GM12878 (cell line): ENCODE data around the gene COL18A1. TPM values are rescaled to one million over a fixed set of nuclear protein-coding genes. Genes with fewer than 3 reads are reported as not detected.

Experiments
- ATAC-seq: fragments of 200-7000 bp; cut with Tn5 transposase; 3 replicates; pipeline ENCODE4 v1.9.1; 2020; ENCODE audit warnings: mild to moderate bottlenecking, moderate library complexity
- BruUV-seq: library from RNA; stranded (reverse); fragments of 400-500 nt; replicated peaks from 2 replicates; lab custom pipeline; 2021; lab: Mats Ljungman, UMichigan
- CTCF ChIA-PET: fragments of 300-600 bp; sonication (Branson Sonifier 250); formaldehyde crosslinking; extraction: SDS; loops from one replicate; lab custom pipeline; 2021; ENCODE audit warnings: inconsistent platforms; lab: Yijun Ruan, JAX
- POLR2A ChIA-PET: fragments of 350-600 bp; formaldehyde crosslinking; extraction: SDS; loops from one replicate; lab custom pipeline; 2021; ENCODE audit warnings: inconsistent platforms; lab: Charles Lee
- RAD21 ChIA-PET: fragments of 300-600 bp; sonication (Branson Sonifier 250); formaldehyde crosslinking; loops from one replicate; lab custom pipeline; 2023; ENCODE audit warnings: antibody characterized with exemption; ENCODE audit not compliant: unreplicated experiment; lab: Charles Lee
- SMC1A ChIA-PET: fragments of 300-600 bp; sonication (Branson Sonifier 250); formaldehyde crosslinking; loops from one replicate; lab custom pipeline; 2023; ENCODE audit not compliant: unreplicated experiment, uncharacterized antibody; lab: Charles Lee
- DNase-seq: peaks from one replicate; pipeline ENCODE4 v3.0.0-alpha.2; 2011; ENCODE audit warnings: low read depth, low spot score
- FAIRE-seq: peaks from 3 replicates; lab custom pipeline; 2011; peaks lifted over from hg19 to GRCh38; lab: Jason Lieb, UNC
- H2AFZ ChIP-seq: 2 replicates; pipeline ENCODE4 v1.6.0; 2011; ENCODE audit warnings: low read depth, low read length, control low read depth; ENCODE audit not compliant: control insufficient read depth
- H3K27ac ChIP-seq: 2 replicates; pipeline ENCODE4 v1.5.1; 2011; ENCODE audit warnings: control low read depth; ENCODE audit not compliant: control insufficient read depth, insufficient read depth
- H3K27me3 ChIP-seq, 2 experiments: replicated peaks in 1 of 2; 2 replicates each; pipeline versions ENCODE4 v1.6.0 to v1.6.1; 2011; ENCODE audit warnings: low read length in 1 of 2; ENCODE audit not compliant: control insufficient read depth in 2 of 2, insufficient read depth in 2 of 2
- H3K36me3 ChIP-seq, 2 experiments: 2 replicates each; pipeline ENCODE4 v1.5.1; 2011; ENCODE audit warnings: low read length in 1 of 2; ENCODE audit not compliant: control insufficient read depth in 2 of 2, insufficient read depth in 2 of 2
- H3K4me1 ChIP-seq: 2 replicates; pipeline ENCODE4 v1.6.1; 2011; ENCODE audit warnings: mild to moderate bottlenecking, low read length, moderate library complexity, mixed read lengths; ENCODE audit not compliant: control insufficient read depth, insufficient read depth
- H3K4me2 ChIP-seq: 2 replicates; pipeline ENCODE4 v1.6.0; 2011; ENCODE audit warnings: control low read depth; ENCODE audit not compliant: control insufficient read depth, insufficient read depth
- H3K4me3 ChIP-seq: fragments of 200-600 bp; sonication (generic); 2 replicates; pipeline ENCODE4 v1.5.1; 2016
- H3K79me2 ChIP-seq: 2 replicates; pipeline ENCODE4 v1.6.0; 2011; ENCODE audit warnings: low read length; ENCODE audit not compliant: control insufficient read depth, insufficient read depth
- H3K9ac ChIP-seq: 2 replicates; pipeline ENCODE4 v1.8.0; 2011; ENCODE audit warnings: low read length, control low read depth, mixed read lengths; ENCODE audit not compliant: control insufficient read depth, insufficient read depth
- H3K9me3 ChIP-seq: replicated peaks from 3 replicates; pipeline ENCODE4 v1.5.1; 2011; ENCODE audit warnings: mild to moderate bottlenecking, low read length; ENCODE audit not compliant: control insufficient read depth, insufficient read depth
- H4K20me1 ChIP-seq: 2 replicates; pipeline ENCODE4 v1.6.0; 2011; ENCODE audit not compliant: control insufficient read depth, insufficient read depth
- ATF7 ChIP-seq: fragments of 450-650 bp; IDR thresholded peaks from 2 replicates; pipeline ENCODE4 v1.6.1; 2016; ENCODE audit warnings: low read depth, mild to moderate bottlenecking
- EP300 ChIP-seq, 2 experiments: fragments of 150-350 bp in 1 of 2; IDR thresholded peaks; 2 replicates each; pipeline ENCODE4 v1.6.1; 2011 to 2012; ENCODE audit warnings: low read depth in 2 of 2, low read length in 2 of 2, borderline replicate concordance in 1 of 2, improper control_type of control experiment in 1 of 2, inconsistent platforms in 1 of 2; ENCODE audit not compliant: control insufficient read depth in 1 of 2
- MXI1 ChIP-seq: fragments of 150-350 bp; IDR thresholded peaks from 2 replicates; pipeline ENCODE4 v1.6.1; 2011; ENCODE audit warnings: low read depth, mild to moderate bottlenecking, inconsistent platforms, low read length, improper control_type of control experiment
- NFIC ChIP-seq: IDR thresholded peaks from 2 replicates; pipeline ENCODE4 v1.6.1; 2012; ENCODE audit warnings: low read depth, mild to moderate bottlenecking, inconsistent platforms, low read length, moderate library complexity
- POLR2AphosphoS2 ChIP-seq: IDR thresholded peaks from 2 replicates; pipeline ENCODE4 v1.6.1; 2011; ENCODE audit warnings: low read depth, mild to moderate bottlenecking, low read length, improper control_type of control experiment, moderate library complexity
- RBBP5 ChIP-seq: fragments of 200-600 bp; sonication (generic); conservative IDR thresholded peaks from 2 replicates; pipeline ENCODE4 v1.6.1; 2016
- RUNX3 ChIP-seq: IDR thresholded peaks from 2 replicates; pipeline ENCODE4 v1.6.1; 2012; ENCODE audit warnings: low read length, inconsistent platforms
- SIX5 ChIP-seq: IDR thresholded peaks from 2 replicates; pipeline ENCODE4 v1.6.1; 2011; ENCODE audit warnings: mild to moderate bottlenecking, low read depth, low read length, moderate library complexity; ENCODE audit not compliant: severe bottlenecking
- SMAD1 ChIP-seq: fragments of 450-650 bp; IDR thresholded peaks from 2 replicates; pipeline ENCODE4 v1.6.1; 2018; ENCODE audit warnings: mild to moderate bottlenecking, low read depth; ENCODE audit not compliant: partially characterized antibody
- SMAD5 ChIP-seq: IDR thresholded peaks from 2 replicates; pipeline ENCODE4 v1.6.1; 2016; ENCODE audit warnings: antibody characterized with exemption, low read depth
- SMC3 ChIP-seq: IDR thresholded peaks from 2 replicates; pipeline ENCODE4 v1.6.1; 2011; ENCODE audit warnings: low read length, improper control_type of control experiment, borderline replicate concordance
- TARDBP ChIP-seq: IDR thresholded peaks from 2 replicates; pipeline ENCODE4 v1.6.1; 2016; ENCODE audit warnings: borderline replicate concordance
- ZNF384 ChIP-seq: IDR thresholded peaks from 2 replicates; pipeline ENCODE4 v1.6.1; 2012; ENCODE audit warnings: low read depth, mild to moderate bottlenecking, low read length, improper control_type of control experiment, borderline replicate concordance
- ZSCAN29 ChIP-seq: fragments of 450-650 bp; IDR thresholded peaks from 2 replicates; pipeline ENCODE4 v1.6.1; 2017; ENCODE audit warnings: mild to moderate bottlenecking, moderate library complexity
- WGBS: methylation state at CpG from one replicate; pipeline ENCODE4 v1.1.6; 2016; ENCODE audit warnings: low lambda C conversion rate; ENCODE audit not compliant: insufficient replicate concordance, insufficient coverage; ENCODE audit errors: missing lambda C conversion rate; 5-methylcytosine and 5-hydroxymethylcytosine counted together
- in situ Hi-C: fragments of 300-500 bp; cut with MboI; formaldehyde crosslinking; loops from 9 replicates; pipeline ENCODE4 v1.14.3; 2018; ENCODE audit warnings: mixed read lengths
- intact Hi-C: fragments of 100-400 bp; cut with micrococcal nuclease; formaldehyde crosslinking; loops from one replicate; pipeline ENCODE4 v1.14.2; 2022; ENCODE audit not compliant: unreplicated experiment
- polyA plus RNA-seq, 11 experiments: library from polyadenylated mRNA; depleted of rRNA in 4 of 11; unstranded in 6 of 11; stranded (reverse) in 5 of 11; fragments of >200 nt; fragmentation: Nextera tagmentation in 4 of 11; fragmentation: Illumina TruSeq in 1 of 11; extraction: Ambion mirVana in 4 of 11; extraction: Trizol in 1 of 11; gene quantifications; 1 replicate in 1 of 11; 2 replicates in 10 of 11; pipeline versions ENCODE4 v1.2.1 to v1.2.3, GENCODE V29; 2011 to 2016; ENCODE audit warnings: inconsistent platforms in 2 of 11, missing spikeins in 2 of 11, low read depth in 1 of 11
- total RNA-seq, 4 experiments: library from RNA; depleted of rRNA in 3 of 4; stranded (reverse); fragments of >200 nt in 3 of 4; fragmentation: Illumina TruSeq in 1 of 4; extraction: Trizol in 1 of 4; gene quantifications; 2 replicates each; pipeline versions ENCODE4 v1.2.1 to v1.2.3, GENCODE V29; 2013 to 2021
- TF ChIP-seq, protein P1 (sequence below): IDR thresholded peaks from 2 replicates; pipeline ENCODE4 v1.6.1; 2011; ENCODE audit warnings: low read depth, low read length, improper control_type of control experiment, borderline replicate concordance
- TF ChIP-seq, protein P2 (sequence below): fragments of 450-650 bp; IDR thresholded peaks from 2 replicates; pipeline ENCODE4 v1.6.1; 2017; ENCODE audit warnings: borderline replicate concordance

COL18A1 gene
- total and polyA plus RNA-seq, 10 of the 15 experiments (the other 5 are each of a cell fraction or from before 2014, with no cell fraction given): under 0.01 to 0.49 (median 0.09) TPM; not detected in 3

DNA sequence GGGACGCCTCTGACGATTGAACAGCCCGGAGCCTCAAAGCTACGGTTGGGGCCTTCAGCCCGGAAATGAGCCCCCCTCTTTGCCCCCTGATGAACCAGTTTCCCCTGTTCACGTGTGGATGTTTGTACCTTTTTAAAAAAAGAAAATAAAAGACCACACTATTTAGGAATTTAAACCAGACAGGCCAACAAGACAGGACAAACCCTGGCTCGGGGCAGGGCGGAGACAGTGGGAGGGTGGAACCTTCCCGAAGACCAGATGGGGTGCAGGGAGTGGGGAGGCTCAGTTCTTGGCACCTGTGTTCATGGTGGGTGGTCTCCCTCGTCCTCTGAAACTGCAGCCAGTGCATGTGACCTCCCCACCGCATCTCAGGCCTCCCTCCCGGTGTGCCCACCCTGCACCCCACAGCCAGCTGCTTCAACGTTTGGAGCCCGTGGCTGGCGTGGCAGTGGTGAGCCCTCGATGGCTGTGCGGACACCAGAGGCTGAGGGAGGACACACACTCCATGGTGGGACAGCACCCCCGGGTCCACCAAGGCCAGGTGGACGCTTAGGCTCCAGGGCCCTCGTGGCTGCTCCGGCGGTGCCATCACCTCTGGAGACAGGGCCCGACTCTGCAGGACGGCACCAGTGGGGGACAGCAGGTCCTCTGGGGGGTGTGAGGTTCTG is 45.6 kb downstream of the COL18A1 start:
- H4K20me1 ChIP-seq: no peaks in the 10 kb centered on the region
- in situ Hi-C loops (loop anchor here (25.0 kb wide), 1 partner anchor 362 kb away; no protein-coding TSS in a partner anchor), intact Hi-C loops (no loop called here)
- no peak for ATAC-seq
- H3K9me3 ChIP-seq: no peaks in the 10 kb centered on the region; the same call in 2 of the 3 replicates
- ChIA-PET CTCF (no interaction called here), SMC1A (no interaction called here), RAD21 (no interaction called here), POLR2A (no interaction called here)
- WGBS: 37% methylated on average over 24 of the region's 24 CpGs
- no peaks in the 10 kb centered on the region for H3K79me2 ChIP-seq
- no peaks in the 10 kb centered on the region for H3K36me3 ChIP-seq
- H3K4me3 ChIP-seq: no peak overlapping the region
- TF ChIP-seq SIX5: no peak
- TF ChIP-seq POLR2AphosphoS2: no peak
- no peak for TF ChIP-seq ZNF384
- TF ChIP-seq SMAD5: no peak
- TF ChIP-seq NFIC: no peak
- TF ChIP-seq, protein P1, sequence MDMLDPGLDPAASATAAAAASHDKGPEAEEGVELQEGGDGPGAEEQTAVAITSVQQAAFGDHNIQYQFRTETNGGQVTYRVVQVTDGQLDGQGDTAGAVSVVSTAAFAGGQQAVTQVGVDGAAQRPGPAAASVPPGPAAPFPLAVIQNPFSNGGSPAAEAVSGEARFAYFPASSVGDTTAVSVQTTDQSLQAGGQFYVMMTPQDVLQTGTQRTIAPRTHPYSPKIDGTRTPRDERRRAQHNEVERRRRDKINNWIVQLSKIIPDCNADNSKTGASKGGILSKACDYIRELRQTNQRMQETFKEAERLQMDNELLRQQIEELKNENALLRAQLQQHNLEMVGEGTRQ: no peak
- no peak for TF ChIP-seq ZSCAN29
- TF ChIP-seq RUNX3: no peak
- TF ChIP-seq EP300 (IDR thresholded peaks at IDR 0.05; ENCODE audit: borderline replicate concordance in 1 of 2, control insufficient read depth in 1 of 2, low read depth in 2 of 2, low read length in 2 of 2): no peak
- no peak for TF ChIP-seq TARDBP
- TF ChIP-seq ATF7: no peak
- TF ChIP-seq SMAD1: no peak
- TF ChIP-seq RBBP5: no peak
- no peak for TF ChIP-seq SMC3
- no peak for TF ChIP-seq MXI1
- TF ChIP-seq, protein P2, sequence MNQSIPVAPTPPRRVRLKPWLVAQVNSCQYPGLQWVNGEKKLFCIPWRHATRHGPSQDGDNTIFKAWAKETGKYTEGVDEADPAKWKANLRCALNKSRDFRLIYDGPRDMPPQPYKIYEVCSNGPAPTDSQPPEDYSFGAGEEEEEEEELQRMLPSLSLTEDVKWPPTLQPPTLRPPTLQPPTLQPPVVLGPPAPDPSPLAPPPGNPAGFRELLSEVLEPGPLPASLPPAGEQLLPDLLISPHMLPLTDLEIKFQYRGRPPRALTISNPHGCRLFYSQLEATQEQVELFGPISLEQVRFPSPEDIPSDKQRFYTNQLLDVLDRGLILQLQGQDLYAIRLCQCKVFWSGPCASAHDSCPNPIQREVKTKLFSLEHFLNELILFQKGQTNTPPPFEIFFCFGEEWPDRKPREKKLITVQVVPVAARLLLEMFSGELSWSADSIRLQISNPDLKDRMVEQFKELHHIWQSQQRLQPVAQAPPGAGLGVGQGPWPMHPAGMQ: no peak
- no peak overlapping the region for H3K4me2 ChIP-seq
- no peak overlapping the region for H2AFZ ChIP-seq
- no peaks in the 10 kb centered on the region for H3K4me1 ChIP-seq
- no peaks in the 10 kb centered on the region for H3K27me3 ChIP-seq
- DNase-seq: no peak
- H3K27ac ChIP-seq: no peak overlapping the region
- FAIRE-seq: no peak
- H3K9ac ChIP-seq: no peak overlapping the region
- BruUV-seq: no TSS peak
